GM12891 (cell line): ENCODE results near the gene SNX22.

ENCODE experiments used
- POLR2A ChIP-seq: IDR thresholded peaks from 2 replicates; pipeline ENCODE4 v1.6.1; 2011; ENCODE audit warnings: low read depth, low read length, control low read depth
- POLR2AphosphoS5 ChIP-seq: IDR thresholded peaks from 2 replicates; pipeline ENCODE4 v1.6.1; 2011; ENCODE audit warnings: low read depth, low read length, control low read depth
- SPI1 ChIP-seq: IDR thresholded peaks from 2 replicates; pipeline ENCODE4 v1.6.1; 2011; ENCODE audit warnings: low read depth, low read length, control low read depth
- TAF1 ChIP-seq: IDR thresholded peaks from 2 replicates; pipeline ENCODE4 v1.6.1; 2011; ENCODE audit warnings: low read depth, low read length, control low read depth

GRCh38 chr15:64146041-64146440 lies 5.5 kb upstream of the SNX22 start:
- TF ChIP-seq POLR2A: no peak
- TF ChIP-seq TAF1: no peak
- no peak for TF ChIP-seq SPI1
- no peak for TF ChIP-seq POLR2AphosphoS5
